GM12873 (cell line): ENCODE results near the gene ZFAND2A.

Source experiments
- CTCF ChIP-seq: IDR thresholded peaks from 2 replicates; pipeline ENCODE4 v1.5.1; 2012; ENCODE audit warnings: low read depth, mild to moderate bottlenecking, moderate library complexity, low read length, control low read depth; ENCODE audit not compliant: insufficient read depth; ENCODE audit errors: missing control alignments

The ZFAND2A gene

DNA sequence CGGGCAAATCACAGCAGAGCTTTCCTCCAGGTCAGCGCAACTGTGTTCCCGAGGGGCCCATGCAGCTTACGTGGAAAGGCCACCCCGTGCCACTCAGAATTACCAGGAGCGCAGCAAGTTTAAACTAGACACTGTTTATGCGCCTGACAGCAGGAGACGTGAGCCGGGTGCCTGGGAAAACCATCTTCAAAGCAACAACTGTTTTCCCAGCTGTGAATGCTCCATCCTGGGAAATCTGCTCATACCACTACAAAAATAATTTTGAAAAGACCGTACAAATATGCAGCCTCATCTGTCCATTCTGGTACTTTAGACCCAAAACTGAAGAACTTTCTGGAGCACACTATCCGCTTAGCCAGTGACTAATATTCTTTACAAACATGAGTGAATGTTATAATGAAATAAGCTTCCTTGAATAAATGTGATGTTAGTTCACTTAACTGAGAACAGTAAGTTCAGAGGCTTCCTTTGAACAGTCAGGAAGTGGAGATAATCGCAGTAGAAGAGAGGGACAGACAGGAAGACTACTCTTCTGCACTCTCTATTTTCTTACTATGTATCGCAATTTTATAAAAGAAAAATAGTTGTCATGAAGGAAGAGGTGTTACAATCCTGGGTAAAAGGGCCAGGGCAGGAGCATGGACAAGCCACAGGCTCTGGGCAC lies 55.3 kb downstream of the ZFAND2A start:
- TF ChIP-seq CTCF: no peak

DNA sequence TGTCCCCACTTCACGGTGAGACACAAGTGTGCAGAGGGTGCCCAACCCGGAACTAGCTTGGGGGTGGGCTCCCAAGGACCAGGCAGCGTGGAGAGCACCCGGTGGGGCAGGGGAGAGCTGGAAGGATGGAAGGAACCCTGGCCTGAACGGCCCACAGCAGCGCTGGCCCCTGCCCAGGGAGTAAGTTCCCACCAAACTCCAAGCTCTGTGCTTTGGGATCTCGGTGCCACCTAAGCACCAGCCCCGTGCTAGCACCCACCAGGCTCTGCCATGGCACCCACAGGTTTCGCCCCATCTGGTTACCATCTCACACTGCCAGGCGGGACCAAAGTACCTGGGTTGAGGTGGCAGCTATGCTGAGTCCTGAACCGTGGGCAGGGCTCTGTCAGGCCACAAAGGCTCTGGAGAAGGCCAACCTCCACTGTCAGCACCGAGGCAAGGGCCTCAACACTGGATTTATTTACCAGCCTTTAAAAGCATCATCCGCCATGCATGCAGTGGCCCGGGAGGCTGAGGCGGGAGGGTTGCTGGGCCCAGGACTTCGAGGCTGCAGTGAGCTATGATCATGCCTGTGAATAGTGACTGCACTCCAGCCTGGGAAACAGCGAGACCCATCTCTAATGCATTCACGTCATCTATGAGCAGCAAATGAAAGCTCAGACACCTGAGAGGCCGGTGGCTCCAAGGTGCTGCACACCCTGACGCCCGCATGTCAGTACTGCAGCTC lies 56.0 kb downstream of the ZFAND2A start:
- TF ChIP-seq CTCF: no peak

DNA sequence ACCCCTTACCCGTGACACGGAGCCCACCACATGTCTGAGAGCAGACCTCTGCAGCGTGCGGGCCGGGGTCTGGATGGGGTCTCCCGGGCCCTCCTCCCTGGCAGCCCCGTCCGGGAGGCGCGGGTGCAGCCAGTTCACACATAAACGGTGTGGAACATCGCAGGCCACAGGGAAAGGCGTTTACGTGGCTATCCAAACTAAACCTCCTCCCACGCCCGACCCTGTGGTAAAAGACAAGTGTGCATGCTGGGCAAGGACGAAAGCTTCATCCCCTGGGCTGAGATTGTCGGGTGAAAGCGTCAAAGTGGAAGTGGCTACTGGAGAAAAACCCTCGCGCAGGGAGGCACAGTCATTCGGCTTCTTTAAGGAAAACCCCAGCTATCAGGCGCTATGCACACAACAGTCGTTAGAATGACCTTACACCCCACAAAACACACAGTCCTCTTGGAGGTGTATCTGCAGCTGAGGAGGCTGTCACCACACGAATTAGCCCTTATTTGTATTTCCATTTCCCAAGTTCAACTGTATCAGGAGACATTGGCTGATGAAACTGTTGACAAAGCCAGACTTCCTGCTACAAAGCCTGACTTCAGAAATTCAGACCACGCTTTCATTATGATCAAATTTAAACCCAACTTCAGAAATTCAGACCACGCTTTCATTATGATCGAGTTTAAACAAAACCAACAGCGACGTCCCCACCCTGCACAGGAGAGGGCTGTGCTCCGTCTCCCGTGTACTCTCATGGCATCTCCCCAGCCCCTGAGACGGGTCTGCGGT lies 56.8 kb downstream of the ZFAND2A start:
- TF ChIP-seq CTCF: no peak
